ENCODE results near the gene TNMD. TPM values are rescaled to one million over a fixed set of nuclear protein-coding genes. Genes with fewer than 3 reads are reported as not detected.
"Not testable (repeated sequence)": the region's sequence is repeated elsewhere in the genome, so short reads cannot be mapped to it uniquely, and the experiment has no call there.

TNMD gene
- not detected in 2 replicates for total RNA-seq

- DNase-seq (ENCODE audit: low read depth), result no peak
Measured at GRCh38 chrX:100584611-100585010, at the start of gene TNMD. TSS of gene TNMD (plus strand) at chrX:100584936. CDS start at chrX:100585019, 83 bp downstream.

GRCh38 chrX:100565534-100565933, 19.2 kb upstream of the TNMD start:
- DNase-seq (ENCODE audit: low read depth), result not testable (repeated sequence)

GRCh38 chrX:100586747-100587146, 2.0 kb downstream of the TNMD start:
- DNase-seq (ENCODE audit: low read depth), result no peak

- no peak for DNase-seq (ENCODE audit: low read depth)
Measured at GRCh38 chrX:100587861-100588260, 3.1 kb downstream of the TNMD start.

GRCh38 chrX:100591256-100592051, 6.7 kb downstream of the TNMD start:
- no peak for DNase-seq (ENCODE audit: low read depth)

GRCh38 chrX:100593126-100593525, 8.4 kb downstream of the TNMD start:
- no peak for DNase-seq (ENCODE audit: low read depth)

GRCh38 chrX:100593581-100593980, 8.8 kb downstream of the TNMD start:
- DNase-seq (ENCODE audit: low read depth), result no peak

- DNase-seq (ENCODE audit: low read depth), result no peak
Measured at GRCh38 chrX:100596601-100597000, 11.9 kb downstream of the TNMD start.

- no peak for DNase-seq (ENCODE audit: low read depth)
Measured at GRCh38 chrX:100599456-100599855, 14.7 kb downstream of the TNMD start.

GRCh38 chrX:100600340-100600739, 15.6 kb downstream of the TNMD start:
- peak; percentile 3 for DNase-seq (ENCODE audit: low read depth)

GRCh38 chrX:100600758-100601157, 16.0 kb downstream of the TNMD start:
- no peak for DNase-seq (ENCODE audit: low read depth)

- no peak for DNase-seq (ENCODE audit: low read depth)
Measured at GRCh38 chrX:100606753-100607152, 22.0 kb downstream of the TNMD start.

- no peak for DNase-seq (ENCODE audit: low read depth)
Measured at GRCh38 chrX:100609591-100609990, 24.9 kb downstream of the TNMD start.

GRCh38 chrX:100611951-100612350, 27.2 kb downstream of the TNMD start:
- DNase-seq (ENCODE audit: low read depth), result no peak

- peak; percentile 73 for DNase-seq (ENCODE audit: low read depth)
Measured at GRCh38 chrX:100615005-100615404, 30.3 kb downstream of the TNMD start.

GRCh38 chrX:100623001-100623400, 38.3 kb downstream of the TNMD start:
- DNase-seq (ENCODE audit: low read depth), result no peak

- DNase-seq (ENCODE audit: low read depth), result no peak
Measured at GRCh38 chrX:100625985-100626491, 41.3 kb downstream of the TNMD start.

- DNase-seq (ENCODE audit: low read depth), result no peak
Measured at GRCh38 chrX:100635040-100635439, 50.3 kb downstream of the TNMD start.

- no peak for DNase-seq (ENCODE audit: low read depth)
Measured at GRCh38 chrX:100635989-100636320, 51.2 kb downstream of the TNMD start.

- peak; percentile 78 for DNase-seq (ENCODE audit: low read depth)
Measured at GRCh38 chrX:100636321-100636991, 51.7 kb downstream of the TNMD start, which contains the start of gene TSPAN6. TSS of gene TSPAN6 (minus strand) at chrX:100636806. CDS start at chrX:100636694, 112 bp downstream.

- peak; percentile 53 for DNase-seq (ENCODE audit: low read depth)
Measured at GRCh38 chrX:100642290-100642689, 57.6 kb downstream of the TNMD start.

GRCh38 chrX:100643212-100643611, 58.5 kb downstream of the TNMD start:
- DNase-seq (ENCODE audit: low read depth), result no peak
